OCI-LY3 (cell line): ENCODE results near the gene RNASET2.

Experiments used
- H2AFZ ChIP-seq: fragments of 200-600, 300-600 bp; shearing (Covaris generic); 2 replicates; pipeline ENCODE4 v1.6.0; 2014; ENCODE audit warnings: antibody characterized with exemption, low read depth, low read length
- H3K27ac ChIP-seq: fragments of 200-600, 300-600 bp; sonication (generic); 2 replicates; pipeline ENCODE4 v1.5.1; 2014; ENCODE audit warnings: mild to moderate bottlenecking, low read length, moderate library complexity, mixed read lengths
- H3K27me3 ChIP-seq: fragments of 200-600, 300-600 bp; sonication (generic); 2 replicates; pipeline ENCODE4 v1.6.1; 2014; ENCODE audit warnings: low read depth, low read length, mixed read lengths
- H3K36me3 ChIP-seq: fragments of 200-600, 300-600 bp; sonication (generic); replicated peaks from 2 replicates; pipeline ENCODE3; 2014; ENCODE audit warnings: low read depth, low read length, mixed read lengths
- H3K4me1 ChIP-seq: fragments of 300-600, 200-600 bp; sonication (generic); 2 replicates; pipeline ENCODE4 v1.6.1; 2014; ENCODE audit warnings: low read length, mixed read lengths
- H3K4me2 ChIP-seq: fragments of 200-600, 300-600 bp; sonication (generic); 2 replicates; pipeline ENCODE4 v1.6.1; 2014; ENCODE audit warnings: low read length, mixed read lengths
- H3K4me3 ChIP-seq: fragments of 300-600, 200-600 bp; sonication (generic); 2 replicates; pipeline ENCODE4 v1.5.1; 2014; ENCODE audit warnings: antibody characterized with exemption, mild to moderate bottlenecking, low read length, moderate library complexity
- H3K79me2 ChIP-seq: fragments of 300-600, 200-600 bp; shearing (Covaris generic); 2 replicates; pipeline ENCODE4 v1.6.1; 2014; ENCODE audit warnings: mild to moderate bottlenecking, low read length, mixed read lengths
- H3K9ac ChIP-seq: fragments of 300-600, 200-600 bp; shearing (Covaris generic); 2 replicates; pipeline ENCODE4 v1.6.0; 2014; ENCODE audit warnings: mild to moderate bottlenecking, low read length, moderate library complexity
- H3K9me3 ChIP-seq: fragments of 200-600, 300-600 bp; shearing (Covaris generic); 2 replicates; pipeline ENCODE4 v1.6.1; 2014; ENCODE audit warnings: low read length, mixed read lengths; ENCODE audit not compliant: insufficient read depth
- H4K20me1 ChIP-seq: fragments of 200-600, 300-600 bp; sonication (generic); 2 replicates; pipeline ENCODE4 v1.6.1; 2016; ENCODE audit warnings: low read length, mixed read lengths; ENCODE audit not compliant: insufficient read depth
- EZH2phosphoT487 ChIP-seq: fragments of 200-600 bp; shearing (Covaris generic); IDR thresholded peaks from 2 replicates; pipeline ENCODE4 v1.6.1; 2018; ENCODE audit warnings: antibody characterized with exemption, mixed run types, low read depth
- TF ChIP-seq, protein P1 (sequence below): fragments of 200-600, 300-600 bp; sonication (generic); IDR thresholded peaks from 2 replicates; pipeline ENCODE4 v1.5.1; 2014; ENCODE audit warnings: antibody characterized with exemption, low read length, low read depth

Gene RNASET2

GRCh38 chr6:166970776-166971175 lies 14.4 kb upstream of the RNASET2 start:
- Histone ChIP-seq H3K9ac (no peak overlapping the region), H3K4me2 (no peak overlapping the region), H3K4me1 (no peaks in the 10 kb centered on the region), H4K20me1 (no peaks in the 10 kb centered on the region), H3K79me2 (no peaks in the 10 kb centered on the region), H3K9me3 (no peaks in the 10 kb centered on the region), H2AFZ (no peak overlapping the region), H3K4me3 (no peak overlapping the region), H3K27ac (no peak overlapping the region), H3K27me3 (no peaks in the 10 kb centered on the region), H3K36me3 (no peaks in the 10 kb centered on the region)
- TF ChIP-seq, protein P1, sequence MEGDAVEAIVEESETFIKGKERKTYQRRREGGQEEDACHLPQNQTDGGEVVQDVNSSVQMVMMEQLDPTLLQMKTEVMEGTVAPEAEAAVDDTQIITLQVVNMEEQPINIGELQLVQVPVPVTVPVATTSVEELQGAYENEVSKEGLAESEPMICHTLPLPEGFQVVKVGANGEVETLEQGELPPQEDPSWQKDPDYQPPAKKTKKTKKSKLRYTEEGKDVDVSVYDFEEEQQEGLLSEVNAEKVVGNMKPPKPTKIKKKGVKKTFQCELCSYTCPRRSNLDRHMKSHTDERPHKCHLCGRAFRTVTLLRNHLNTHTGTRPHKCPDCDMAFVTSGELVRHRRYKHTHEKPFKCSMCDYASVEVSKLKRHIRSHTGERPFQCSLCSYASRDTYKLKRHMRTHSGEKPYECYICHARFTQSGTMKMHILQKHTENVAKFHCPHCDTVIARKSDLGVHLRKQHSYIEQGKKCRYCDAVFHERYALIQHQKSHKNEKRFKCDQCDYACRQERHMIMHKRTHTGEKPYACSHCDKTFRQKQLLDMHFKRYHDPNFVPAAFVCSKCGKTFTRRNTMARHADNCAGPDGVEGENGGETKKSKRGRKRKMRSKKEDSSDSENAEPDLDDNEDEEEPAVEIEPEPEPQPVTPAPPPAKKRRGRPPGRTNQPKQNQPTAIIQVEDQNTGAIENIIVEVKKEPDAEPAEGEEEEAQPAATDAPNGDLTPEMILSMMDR = no peak
- TF ChIP-seq EZH2phosphoT487 = no peak

DNA sequence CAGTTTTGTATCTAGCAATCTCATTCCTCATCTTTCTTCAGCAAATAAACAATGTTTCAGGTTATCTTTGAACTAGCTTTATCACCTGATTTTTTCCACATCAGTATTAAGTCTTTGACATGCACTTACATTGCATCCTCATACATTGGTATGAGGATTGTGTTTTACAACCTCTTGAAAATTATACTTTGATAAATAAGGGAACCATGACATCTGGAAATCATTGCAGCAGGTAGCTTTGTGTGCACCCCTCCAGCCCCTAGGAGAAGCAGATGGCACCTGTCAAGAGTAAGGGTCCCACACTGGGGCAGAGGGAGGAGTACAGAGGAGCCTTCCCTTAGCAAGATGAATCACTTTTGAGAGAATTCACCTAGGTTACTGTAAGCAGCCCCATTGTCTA lies 13.7 kb upstream of the RNASET2 start:
- Histone ChIP-seq H4K20me1 (no peaks in the 10 kb centered on the region), H3K9ac (no peak overlapping the region), H3K36me3 (no peaks in the 10 kb centered on the region), H3K27ac (no peak overlapping the region), H3K4me3 (no peak overlapping the region), H3K27me3 (no peaks in the 10 kb centered on the region), H2AFZ (no peak overlapping the region), H3K4me2 (no peak overlapping the region), H3K79me2 (no peaks in the 10 kb centered on the region), H3K4me1 (no peaks in the 10 kb centered on the region), H3K9me3 (no peaks in the 10 kb centered on the region)
- TF ChIP-seq EZH2phosphoT487 = no peak
- TF ChIP-seq, protein P1 = no peak

DNA sequence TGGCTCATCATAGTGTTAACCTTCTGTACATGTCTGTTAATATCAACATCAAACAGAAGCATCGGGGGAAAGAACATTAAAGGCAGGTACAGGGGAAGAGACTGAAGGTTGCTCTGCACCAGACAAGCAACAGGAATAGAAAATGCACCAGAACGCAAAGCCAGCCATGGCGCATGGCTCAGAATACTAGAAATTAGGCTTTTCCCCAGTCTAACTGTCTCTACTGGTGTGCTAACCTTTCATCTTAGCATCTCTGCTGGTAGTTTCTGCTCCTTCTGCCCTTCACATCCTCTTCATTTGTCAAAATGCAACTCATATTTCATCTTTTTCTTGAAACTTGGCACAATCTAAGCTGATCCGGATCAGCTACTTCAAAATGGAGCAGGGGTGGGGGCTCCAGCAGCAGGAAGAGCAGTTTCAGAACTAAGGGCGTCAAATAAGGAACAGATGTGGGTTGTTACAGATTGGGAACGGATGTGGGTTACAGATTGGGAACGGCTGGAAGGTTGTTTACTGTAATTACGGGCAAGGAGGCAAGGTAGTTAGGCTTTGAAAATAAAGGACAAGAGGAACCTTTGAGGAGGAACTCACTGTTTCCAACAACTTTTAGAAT lies 13.1 kb upstream of the RNASET2 start:
- no peaks in the 10 kb centered on the region for H4K20me1 ChIP-seq
- no peaks in the 10 kb centered on the region for H3K9me3 ChIP-seq
- H3K4me1 ChIP-seq = no peaks in the 10 kb centered on the region
- no peak overlapping the region for H3K4me2 ChIP-seq
- H3K79me2 ChIP-seq = no peaks in the 10 kb centered on the region
- no peak overlapping the region for H3K9ac ChIP-seq
- no peaks in the 10 kb centered on the region for H3K27me3 ChIP-seq
- TF ChIP-seq, protein P1 = no peak
- no peak for TF ChIP-seq EZH2phosphoT487
- H2AFZ ChIP-seq = no peak overlapping the region
- H3K27ac ChIP-seq = no peak overlapping the region
- H3K36me3 ChIP-seq = no peaks in the 10 kb centered on the region
- no peak overlapping the region for H3K4me3 ChIP-seq

DNA sequence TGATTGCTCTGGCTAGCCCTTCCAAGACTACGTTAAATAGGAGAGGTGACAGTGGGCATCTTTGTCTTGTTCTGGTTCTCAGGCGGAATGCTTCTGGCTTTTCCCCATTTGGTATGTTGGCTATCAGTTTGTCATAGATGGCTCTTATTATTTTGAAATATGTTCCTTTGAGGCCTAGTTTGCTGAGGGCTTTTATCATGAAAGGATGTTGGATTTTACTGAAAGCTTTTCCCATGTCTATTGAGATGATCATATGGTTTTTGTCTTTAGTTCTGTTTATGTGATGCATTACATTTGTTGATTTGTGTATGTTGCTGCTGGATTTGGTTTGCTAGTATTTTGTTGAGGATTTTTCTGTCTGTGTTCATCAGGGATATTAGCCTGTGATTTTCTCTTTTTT lies 9.9 kb upstream of the RNASET2 start:
- no peaks in the 10 kb centered on the region for H3K36me3 ChIP-seq
- no peaks in the 10 kb centered on the region for H3K9me3 ChIP-seq

More for the DNA sequence above, 9.9 kb upstream of the RNASET2 start:
- H3K9ac ChIP-seq = no peak overlapping the region
- H3K4me1 ChIP-seq = no peaks in the 10 kb centered on the region
- TF ChIP-seq, protein P1 = no peak
- no peak for TF ChIP-seq EZH2phosphoT487
- H4K20me1 ChIP-seq = no peaks in the 10 kb centered on the region
- H3K4me2 ChIP-seq = no peak overlapping the region
- no peaks in the 10 kb centered on the region for H3K27me3 ChIP-seq
- H3K79me2 ChIP-seq = no peaks in the 10 kb centered on the region
- H3K4me3 ChIP-seq = no peak overlapping the region
- H2AFZ ChIP-seq = no peak overlapping the region
- H3K27ac ChIP-seq = no peak overlapping the region
